SK-N-SH (cell line): ENCODE results near the gene PCDH17. TPM values are rescaled to one million over a fixed set of nuclear protein-coding genes. Genes with fewer than 3 reads are reported as not detected.

Experiments used
- CTCF ChIA-PET: fragments of 300-600, 350-600 bp; formaldehyde crosslinking; extraction: SDS; loops from one replicate; lab custom pipeline; 2021; lab: Yijun Ruan, JAX
- POLR2A ChIA-PET: fragments of 350-600 bp; sonication (Branson Sonifier 250); formaldehyde crosslinking; extraction: SDS; loops from one replicate; lab custom pipeline; 2020; ENCODE audit warnings: antibody characterized with exemption, inconsistent platforms; lab: Yijun Ruan, JAX
- DNase-seq: peaks from one replicate; pipeline ENCODE4 v3.0.0; 2012
- H2AFZ ChIP-seq: fragments of 200-600 bp; sonication (generic); 2 replicates; pipeline ENCODE4 v1.8.1; 2016; ENCODE audit warnings: antibody characterized with exemption, mild to moderate bottlenecking, low read depth
- H3F3A ChIP-seq: fragments of 200-600 bp; sonication (generic); replicated peaks from 2 replicates; pipeline ENCODE3; 2016; ENCODE audit warnings: antibody characterized with exemption, mild to moderate bottlenecking; ENCODE audit not compliant: insufficient read depth
- H3K27ac ChIP-seq, 2 experiments: fragments of 200-500 bp in 1 of 2; fragments of 200-600 bp in 1 of 2; sonication (Bioruptor generic) in 1 of 2; sonication (generic), shearing (Covaris generic) in 1 of 2; 2 replicates each; pipeline versions ENCODE4 v1.5.1 to v1.6.1; 2014 to 2016; ENCODE audit warnings: low read depth in 2 of 2, inconsistent platforms in 1 of 2, low read length in 1 of 2, mild to moderate bottlenecking in 1 of 2, mixed read lengths in 1 of 2
- H3K27me3 ChIP-seq: fragments of 200-600 bp; sonication (generic), shearing (Covaris generic); 2 replicates; pipeline ENCODE4 v1.6.1; 2016; ENCODE audit warnings: mixed run types; ENCODE audit not compliant: insufficient read depth
- H3K36me3 ChIP-seq, 2 experiments: fragments of 200-500 bp in 1 of 2; fragments of 200-600 bp in 1 of 2; sonication (Bioruptor generic) in 1 of 2; sonication (generic) in 1 of 2; replicated peaks in 1 of 2; 2 replicates each; pipeline versions ENCODE3 to v1.5.1; 2014 to 2016; ENCODE audit warnings: low read length in 1 of 2, mild to moderate bottlenecking in 1 of 2; ENCODE audit not compliant: insufficient read depth in 2 of 2, control insufficient read depth in 1 of 2
- H3K4me1 ChIP-seq, 2 experiments: fragments of 200-500 bp in 1 of 2; fragments of 200-600 bp in 1 of 2; sonication (Bioruptor generic) in 1 of 2; sonication (generic), shearing (Covaris generic) in 1 of 2; 2 replicates each; pipeline versions ENCODE4 v1.5.1 to v1.6.1; 2014 to 2016; ENCODE audit warnings: low read depth in 1 of 2, low read length in 1 of 2, mixed run types in 1 of 2; ENCODE audit not compliant: insufficient read depth in 2 of 2, control insufficient read depth in 1 of 2
- H3K4me2 ChIP-seq: fragments of 200-600 bp; sonication (generic), shearing (Covaris generic); 2 replicates; pipeline ENCODE4 v1.6.1; 2017; ENCODE audit warnings: mixed run types
- H3K4me3 ChIP-seq, 2 experiments: fragments of 200-500 bp in 1 of 2; fragments of 200-600 bp in 1 of 2; sonication (Bioruptor generic) in 1 of 2; sonication (generic), shearing (Covaris generic) in 1 of 2; 2 replicates each; pipeline versions ENCODE4 v1.5.1 to v1.8.1; 2014 to 2016; ENCODE audit warnings: low read depth in 2 of 2, inconsistent platforms in 1 of 2, low read length in 1 of 2, mild to moderate bottlenecking in 1 of 2, mixed read lengths in 1 of 2, moderate library complexity in 1 of 2
- H3K79me2 ChIP-seq: fragments of 200-600 bp; sonication (generic); 2 replicates; pipeline ENCODE4 v1.8.1; 2017; ENCODE audit warnings: mild to moderate bottlenecking; ENCODE audit not compliant: insufficient read depth
- H3K9ac ChIP-seq: fragments of 200-600 bp; sonication (generic); 2 replicates; pipeline ENCODE4 v1.6.1; 2017; ENCODE audit warnings: mixed run types
- H3K9me2 ChIP-seq: fragments of 200-600 bp; sonication (generic); 2 replicates; pipeline ENCODE4 v1.6.1; 2017; ENCODE audit warnings: mixed run types
- H3K9me3 ChIP-seq: fragments of 200-600 bp; sonication (generic); 2 replicates; pipeline ENCODE4 v1.6.1; 2017; ENCODE audit warnings: mixed run types, mild to moderate bottlenecking, moderate library complexity
- H4K20me1 ChIP-seq: fragments of 200-600 bp; sonication (generic); 2 replicates; pipeline ENCODE4 v1.6.1; 2017; ENCODE audit warnings: mild to moderate bottlenecking, mixed run types; ENCODE audit not compliant: insufficient read depth
- CTCF ChIP-seq: fragments of 200-600 bp; sonication (generic); IDR thresholded peaks from 2 replicates; pipeline ENCODE4 v1.6.1; 2017; ENCODE audit warnings: antibody characterized with exemption, mild to moderate bottlenecking, moderate library complexity
- FOSL2 ChIP-seq: IDR thresholded peaks from 2 replicates; pipeline ENCODE4 v1.4.0; 2012; ENCODE audit warnings: low read depth, mild to moderate bottlenecking, moderate library complexity, borderline replicate concordance
- FOXJ3 ChIP-seq: sonication (generic); formaldehyde crosslinking; IDR thresholded peaks from 2 replicates; pipeline ENCODE4 v1.5.1; 2020; ENCODE audit warnings: mild to moderate bottlenecking, missing genetic modification reagents
- GABPA ChIP-seq: IDR thresholded peaks from 2 replicates; pipeline ENCODE4 v1.4.0; 2012; ENCODE audit warnings: low read depth, mild to moderate bottlenecking
- GATA2 ChIP-seq: sonication (generic); formaldehyde crosslinking; IDR thresholded peaks from 2 replicates; pipeline ENCODE4 v1.5.0; 2020; ENCODE audit warnings: mild to moderate bottlenecking, missing genetic modification reagents
- JUND ChIP-seq: IDR thresholded peaks from 2 replicates; pipeline ENCODE4 v1.4.0; 2012
- NFIC ChIP-seq: IDR thresholded peaks from 2 replicates; pipeline ENCODE4 v1.4.0; 2012; ENCODE audit warnings: borderline replicate concordance
- USF1 ChIP-seq: IDR thresholded peaks from 2 replicates; pipeline ENCODE4 v1.4.0; 2012; ENCODE audit warnings: low read depth, borderline replicate concordance
- WGBS: methylation state at CpG from one replicate; pipeline ENCODE4 v1.1.6; 2017; ENCODE audit warnings: low lambda C conversion rate; 5-methylcytosine and 5-hydroxymethylcytosine counted together
- polyA plus RNA-seq, 3 experiments: library from polyadenylated mRNA; depleted of rRNA; stranded (reverse); fragments of >200 nt; gene quantifications; 2 replicates each; pipeline ENCODE4 v1.2.3, GENCODE V29; 2012

The PCDH17 gene
- polyA plus RNA-seq, 1 of the 3 experiments (the other 2 are of a cell fraction), result 0.13 TPM

DNA sequence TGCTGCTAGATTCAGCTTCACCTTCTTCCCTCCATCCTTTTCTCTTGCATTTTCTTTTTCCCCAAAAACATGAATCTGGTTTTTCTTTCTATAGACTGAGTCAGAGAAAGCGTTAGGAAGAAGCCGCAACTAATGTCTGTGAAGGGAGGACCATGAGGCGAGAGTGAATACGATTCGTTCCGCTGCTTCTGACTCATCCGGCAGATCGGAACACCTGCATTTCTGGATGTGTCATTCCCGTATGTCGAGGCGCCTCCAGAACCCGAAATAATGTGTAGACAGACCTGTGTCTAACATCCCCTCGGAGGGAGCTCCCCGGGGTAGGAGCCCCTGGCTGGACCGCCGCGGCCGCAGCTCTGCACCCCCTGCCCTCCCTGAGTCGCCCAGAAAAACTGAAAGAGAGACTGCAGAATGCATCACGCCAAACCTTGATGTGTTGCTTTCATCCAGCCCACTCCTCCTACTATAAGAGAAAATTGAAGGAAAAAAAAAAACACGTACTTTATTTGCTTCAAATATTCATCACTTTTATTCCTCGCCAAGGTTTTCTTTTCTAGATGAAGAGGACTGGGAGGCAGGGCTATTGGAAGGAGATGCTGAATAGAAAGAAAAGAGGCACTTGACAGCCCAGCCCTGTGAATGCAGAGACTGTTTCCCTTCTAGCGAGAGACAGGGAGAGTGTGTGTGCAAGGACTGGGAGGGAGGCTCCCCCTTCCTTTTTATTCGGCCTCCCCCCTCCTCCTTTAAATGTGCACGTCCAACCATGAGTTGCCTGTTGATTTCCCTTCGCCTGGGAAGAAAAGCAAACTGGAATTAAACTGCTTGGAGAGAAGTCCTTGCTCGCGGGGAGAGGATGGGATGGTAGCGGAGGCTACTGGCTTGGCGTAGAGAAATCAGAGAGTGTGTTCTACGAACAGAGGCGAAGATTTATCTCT, 616 bp upstream of the PCDH17 start:
- H3K4me2 ChIP-seq, result peak overlapping the region; percentile 93
- H4K20me1 ChIP-seq, result no peaks in the 10 kb centered on the region
- peaks cover 38% of the 10 kb centered on the region for H3K27me3 ChIP-seq
- ChIA-PET CTCF (interaction anchor here (1.2 kb wide), 1 partner anchor 76 kb away, joined by 4 read pairs; no protein-coding TSS in a partner anchor), POLR2A (no interaction called here)
- no peaks in the 10 kb centered on the region for H3K36me3 ChIP-seq
- peak; percentile 51 for DNase-seq
- no peaks in the 10 kb centered on the region for H3K9me2 ChIP-seq
- peak overlapping the region; percentile 51 to 70 for H3K4me3 ChIP-seq
- WGBS, result 2% methylated on average over 31 of the region's 32 CpGs
- TF ChIP-seq FOSL2 (peak; percentile 14; the same call in 1 of the 2 replicates), CTCF (no peak)
- H3K27ac ChIP-seq, result peak overlapping the region in 1 of 2 experiments; percentile 54; a peak in 2 of 4 replicates
- no peaks in the 10 kb centered on the region for H3K79me2 ChIP-seq
- peaks cover 7% of the 10 kb centered on the region for H3F3A ChIP-seq
- H2AFZ ChIP-seq, result peak overlapping the region; percentile 86
- H3K4me1 ChIP-seq, result peaks cover 4 to 20% of the 10 kb centered on the region in 2 experiments; a peak in 1 of 4 replicates
- no peak overlapping the region for H3K9ac ChIP-seq
- no peaks in the 10 kb centered on the region for H3K9me3 ChIP-seq

- ChIA-PET POLR2A (no interaction called here), CTCF (interaction anchor here (0.6 to 3.9 kb wide), 28 partner anchors 8 to 1686 kb away, joined by 3 to 22 read pairs (median 4); no protein-coding TSS in a partner anchor)
- Histone ChIP-seq H3K27ac (no peak overlapping the region; a peak in 1 of 4 replicates), H3K4me2 (peak overlapping the region; percentile 93), H3K9ac (no peak overlapping the region), H3K9me2 (no peaks in the 10 kb centered on the region), H3K4me1 (peaks cover 4 to 20% of the 10 kb centered on the region in 2 experiments; a peak in 2 of 4 replicates), H3F3A (peaks cover 7% of the 10 kb centered on the region), H3K36me3 (no peaks in the 10 kb centered on the region), H3K9me3 (no peaks in the 10 kb centered on the region), H3K79me2 (no peaks in the 10 kb centered on the region), H2AFZ (peak overlapping the region; percentile 86; the same call in 1 of the 2 replicates), H4K20me1 (no peaks in the 10 kb centered on the region), H3K27me3 (peaks cover 38% of the 10 kb centered on the region), H3K4me3 (peak overlapping the region; percentile 51 to 70)
- TF ChIP-seq JUND (no peak), NFIC (no peak), FOXJ3 (CRISPR knock-in tag) (no peak), GABPA (no peak), GATA2 (CRISPR knock-in tag) (peak; percentile 25; the same call in 1 of the 2 replicates), USF1 (no peak)
- peak; percentile 54 for DNase-seq
- WGBS, result 29% methylated on average over 22 of the region's 70 CpGs
Measured at GRCh38 chr13:57632276-57633140, 964 bp downstream of the PCDH17 start.
